ENCODE measurements around the gene ZNF565. TPM values are rescaled to one million over a fixed set of nuclear protein-coding genes. Genes with fewer than 3 reads are reported as not detected.

ZNF565 gene
- polyA plus RNA-seq, 1 of the 3 experiments (the other 2 are of a cell fraction), result 1.5 TPM

DNA sequence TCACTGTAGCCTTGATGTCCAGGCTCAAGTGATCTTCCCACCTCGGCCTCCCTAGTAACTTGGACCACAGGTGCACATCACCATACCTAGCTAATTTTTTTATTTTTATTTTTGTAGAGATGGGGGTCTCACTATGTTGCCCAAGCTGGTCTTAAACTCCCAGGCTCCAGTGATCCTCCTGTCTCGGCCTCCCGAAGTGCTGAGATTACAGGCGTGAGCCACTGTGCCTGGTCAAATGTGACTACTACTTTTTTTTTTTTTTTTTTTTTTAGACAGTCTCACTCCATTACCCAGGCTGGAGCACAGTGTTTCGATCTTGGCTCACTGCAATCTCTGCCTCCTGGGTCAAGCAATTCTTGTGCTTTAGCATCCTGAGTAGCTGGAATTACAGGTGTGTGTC lies 41.6 kb downstream of the ZNF565 start:
- no peaks in the 10 kb centered on the region for H3K9me3 ChIP-seq
- H3K27ac ChIP-seq (ENCODE audit: low read depth in 2 of 2, low read length in 1 of 2), result no peak overlapping the region
- H3F3A ChIP-seq (replicated peaks; ENCODE audit: insufficient read depth), result peaks cover 6% of the 10 kb centered on the region
- no peak overlapping the region for H3K4me3 ChIP-seq (ENCODE audit: low read depth in 2 of 2, low read length in 1 of 2)
- H4K20me1 ChIP-seq (ENCODE audit: insufficient read depth), result no peaks in the 10 kb centered on the region
- DNase-seq, result no peak
- 78% methylated on average over 5 of the region's 5 CpGs for WGBS (ENCODE audit: low lambda C conversion rate)
- H3K9me2 ChIP-seq, result no peaks in the 10 kb centered on the region
- ChIA-PET POLR2A (interaction anchor here (0.6 kb wide), 1 partner anchor 51 kb away, joined by 3 read pairs; no protein-coding TSS in a partner anchor), CTCF (interaction anchor here (1.2 to 2.7 kb wide), 3 partner anchors 45 to 114 kb away, joined by 3 to 14 read pairs (median 4); no protein-coding TSS in a partner anchor)
- H3K4me1 ChIP-seq (ENCODE audit: control insufficient read depth in 1 of 2, insufficient read depth in 2 of 2, low read depth in 1 of 2, low read length in 1 of 2), result peaks cover 4 to 5% of the 10 kb centered on the region in 2 experiments; a peak in 2 of 4 replicates
- H2AFZ ChIP-seq (ENCODE audit: low read depth), result no peak overlapping the region
- no peak overlapping the region for H3K4me2 ChIP-seq
- no peaks in the 10 kb centered on the region for H3K36me3 ChIP-seq (replicated peaks in 1 of 2; ENCODE audit: control insufficient read depth in 1 of 2, insufficient read depth in 2 of 2, low read length in 1 of 2)
- no peaks in the 10 kb centered on the region for H3K79me2 ChIP-seq (ENCODE audit: insufficient read depth)
- H3K9ac ChIP-seq, result no peak overlapping the region
- TF ChIP-seq, protein P1, sequence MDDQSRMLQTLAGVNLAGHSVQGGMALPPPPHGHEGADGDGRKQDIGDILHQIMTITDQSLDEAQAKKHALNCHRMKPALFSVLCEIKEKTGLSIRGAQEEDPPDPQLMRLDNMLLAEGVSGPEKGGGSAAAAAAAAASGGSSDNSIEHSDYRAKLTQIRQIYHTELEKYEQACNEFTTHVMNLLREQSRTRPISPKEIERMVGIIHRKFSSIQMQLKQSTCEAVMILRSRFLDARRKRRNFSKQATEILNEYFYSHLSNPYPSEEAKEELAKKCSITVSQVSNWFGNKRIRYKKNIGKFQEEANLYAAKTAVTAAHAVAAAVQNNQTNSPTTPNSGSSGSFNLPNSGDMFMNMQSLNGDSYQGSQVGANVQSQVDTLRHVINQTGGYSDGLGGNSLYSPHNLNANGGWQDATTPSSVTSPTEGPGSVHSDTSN (IDR thresholded peaks at IDR 0.05), result no peak
- TF ChIP-seq CHD2 (IDR thresholded peaks at IDR 0.05; ENCODE audit: low read length, partially characterized antibody) (no peak), NRF1 (IDR thresholded peaks at IDR 0.05; ENCODE audit: low read depth, low read length) (no peak), RFX5 (IDR thresholded peaks at IDR 0.05; ENCODE audit: low read length) (no peak), TAF1 (IDR thresholded peaks at IDR 0.05; ENCODE audit: borderline replicate concordance, low read depth, low read length) (no peak)
- TF ChIP-seq, protein P2, sequence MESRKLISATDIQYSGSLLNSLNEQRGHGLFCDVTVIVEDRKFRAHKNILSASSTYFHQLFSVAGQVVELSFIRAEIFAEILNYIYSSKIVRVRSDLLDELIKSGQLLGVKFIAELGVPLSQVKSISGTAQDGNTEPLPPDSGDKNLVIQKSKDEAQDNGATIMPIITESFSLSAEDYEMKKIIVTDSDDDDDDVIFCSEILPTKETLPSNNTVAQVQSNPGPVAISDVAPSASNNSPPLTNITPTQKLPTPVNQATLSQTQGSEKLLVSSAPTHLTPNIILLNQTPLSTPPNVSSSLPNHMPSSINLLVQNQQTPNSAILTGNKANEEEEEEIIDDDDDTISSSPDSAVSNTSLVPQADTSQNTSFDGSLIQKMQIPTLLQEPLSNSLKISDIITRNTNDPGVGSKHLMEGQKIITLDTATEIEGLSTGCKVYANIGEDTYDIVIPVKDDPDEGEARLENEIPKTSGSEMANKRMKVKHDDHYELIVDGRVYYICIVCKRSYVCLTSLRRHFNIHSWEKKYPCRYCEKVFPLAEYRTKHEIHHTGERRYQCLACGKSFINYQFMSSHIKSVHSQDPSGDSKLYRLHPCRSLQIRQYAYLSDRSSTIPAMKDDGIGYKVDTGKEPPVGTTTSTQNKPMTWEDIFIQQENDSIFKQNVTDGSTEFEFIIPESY (IDR thresholded peaks at IDR 0.05; ENCODE audit: borderline replicate concordance, low read depth), result no peak
- H3K27me3 ChIP-seq (ENCODE audit: insufficient read depth), result no peaks in the 10 kb centered on the region

DNA sequence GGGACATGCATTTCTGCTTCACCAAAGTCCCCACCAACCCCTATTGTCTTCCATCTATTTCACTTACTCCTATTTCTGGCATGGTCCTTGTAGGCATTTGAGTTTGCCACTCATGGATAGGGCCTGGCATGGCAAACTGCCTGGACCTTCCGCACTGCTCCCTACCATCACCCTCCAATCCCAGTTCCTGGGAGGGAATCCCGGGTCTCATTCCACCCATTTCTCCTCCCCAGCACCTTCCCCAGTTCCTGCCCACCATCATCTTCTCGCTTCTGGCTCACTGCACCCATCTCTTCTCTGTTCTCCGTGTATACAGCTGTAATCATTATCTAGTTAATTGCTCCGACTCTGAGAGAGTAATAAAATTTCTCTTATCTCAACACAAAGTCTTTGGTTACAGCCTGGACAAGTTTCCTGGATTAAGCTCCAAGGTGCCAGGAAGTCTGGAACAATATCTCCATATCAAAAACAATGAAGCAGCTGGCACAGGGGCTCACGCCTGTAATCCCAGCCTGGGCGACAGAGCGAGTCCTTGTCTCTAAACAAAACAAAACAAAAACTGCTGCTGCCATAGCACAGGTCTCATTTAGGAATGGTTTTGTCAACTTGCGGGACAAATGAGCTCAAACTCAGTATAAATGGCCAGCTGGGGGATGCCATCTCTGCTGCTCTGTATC lies 45.2 kb downstream of the ZNF565 start:
- Histone ChIP-seq H3K4me3 (ENCODE audit: low read depth in 2 of 2, low read length in 1 of 2) (no peak overlapping the region), H3K27me3 (ENCODE audit: insufficient read depth) (no peaks in the 10 kb centered on the region), H3K4me1 (ENCODE audit: control insufficient read depth in 1 of 2, insufficient read depth in 2 of 2, low read depth in 1 of 2, low read length in 1 of 2) (peaks cover 4 to 5% of the 10 kb centered on the region in 2 experiments; a peak in 2 of 4 replicates), H3K4me2 (no peak overlapping the region), H3K27ac (ENCODE audit: low read depth in 2 of 2, low read length in 1 of 2) (peak overlapping the region in 1 of 2 experiments; percentile 24; a peak in 1 of 4 replicates), H3F3A (replicated peaks; ENCODE audit: insufficient read depth) (peaks cover 6% of the 10 kb centered on the region), H3K79me2 (ENCODE audit: insufficient read depth) (no peaks in the 10 kb centered on the region), H4K20me1 (ENCODE audit: insufficient read depth) (no peaks in the 10 kb centered on the region), H2AFZ (ENCODE audit: low read depth) (no peak overlapping the region), H3K9ac (no peak overlapping the region), H3K9me3 (no peaks in the 10 kb centered on the region), H3K36me3 (replicated peaks in 1 of 2; ENCODE audit: control insufficient read depth in 1 of 2, insufficient read depth in 2 of 2, low read length in 1 of 2) (peaks cover 0 to 4% of the 10 kb centered on the region in 2 experiments), H3K9me2 (no peaks in the 10 kb centered on the region)
- ChIA-PET POLR2A (interaction anchor here (0.9 to 1.1 kb wide), 2 partner anchors 41 kb away, joined by 3 to 6 read pairs; no protein-coding TSS in a partner anchor), CTCF (interaction anchor here (0.6 to 6.2 kb wide), 8 partner anchors 20 to 996 kb away, joined by 3 to 63 read pairs (median 4); partner anchors contain the start of genes POLR2I and TBCB)
- DNase-seq, result no peak
- 74% methylated on average over 9 of the region's 9 CpGs for WGBS (ENCODE audit: low lambda C conversion rate)
- no peak for TF ChIP-seq FOSL2 (IDR thresholded peaks at IDR 0.05; ENCODE audit: borderline replicate concordance, low read depth)
- TF ChIP-seq, protein P1 (IDR thresholded peaks at IDR 0.05), result no peak
- TF ChIP-seq GATA2 (CRISPR knock-in tag; IDR thresholded peaks at IDR 0.05), result no peak
- TF ChIP-seq, protein P3, sequence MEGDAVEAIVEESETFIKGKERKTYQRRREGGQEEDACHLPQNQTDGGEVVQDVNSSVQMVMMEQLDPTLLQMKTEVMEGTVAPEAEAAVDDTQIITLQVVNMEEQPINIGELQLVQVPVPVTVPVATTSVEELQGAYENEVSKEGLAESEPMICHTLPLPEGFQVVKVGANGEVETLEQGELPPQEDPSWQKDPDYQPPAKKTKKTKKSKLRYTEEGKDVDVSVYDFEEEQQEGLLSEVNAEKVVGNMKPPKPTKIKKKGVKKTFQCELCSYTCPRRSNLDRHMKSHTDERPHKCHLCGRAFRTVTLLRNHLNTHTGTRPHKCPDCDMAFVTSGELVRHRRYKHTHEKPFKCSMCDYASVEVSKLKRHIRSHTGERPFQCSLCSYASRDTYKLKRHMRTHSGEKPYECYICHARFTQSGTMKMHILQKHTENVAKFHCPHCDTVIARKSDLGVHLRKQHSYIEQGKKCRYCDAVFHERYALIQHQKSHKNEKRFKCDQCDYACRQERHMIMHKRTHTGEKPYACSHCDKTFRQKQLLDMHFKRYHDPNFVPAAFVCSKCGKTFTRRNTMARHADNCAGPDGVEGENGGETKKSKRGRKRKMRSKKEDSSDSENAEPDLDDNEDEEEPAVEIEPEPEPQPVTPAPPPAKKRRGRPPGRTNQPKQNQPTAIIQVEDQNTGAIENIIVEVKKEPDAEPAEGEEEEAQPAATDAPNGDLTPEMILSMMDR (IDR thresholded peaks at IDR 0.05), result no peak
- TF ChIP-seq, protein P4, sequence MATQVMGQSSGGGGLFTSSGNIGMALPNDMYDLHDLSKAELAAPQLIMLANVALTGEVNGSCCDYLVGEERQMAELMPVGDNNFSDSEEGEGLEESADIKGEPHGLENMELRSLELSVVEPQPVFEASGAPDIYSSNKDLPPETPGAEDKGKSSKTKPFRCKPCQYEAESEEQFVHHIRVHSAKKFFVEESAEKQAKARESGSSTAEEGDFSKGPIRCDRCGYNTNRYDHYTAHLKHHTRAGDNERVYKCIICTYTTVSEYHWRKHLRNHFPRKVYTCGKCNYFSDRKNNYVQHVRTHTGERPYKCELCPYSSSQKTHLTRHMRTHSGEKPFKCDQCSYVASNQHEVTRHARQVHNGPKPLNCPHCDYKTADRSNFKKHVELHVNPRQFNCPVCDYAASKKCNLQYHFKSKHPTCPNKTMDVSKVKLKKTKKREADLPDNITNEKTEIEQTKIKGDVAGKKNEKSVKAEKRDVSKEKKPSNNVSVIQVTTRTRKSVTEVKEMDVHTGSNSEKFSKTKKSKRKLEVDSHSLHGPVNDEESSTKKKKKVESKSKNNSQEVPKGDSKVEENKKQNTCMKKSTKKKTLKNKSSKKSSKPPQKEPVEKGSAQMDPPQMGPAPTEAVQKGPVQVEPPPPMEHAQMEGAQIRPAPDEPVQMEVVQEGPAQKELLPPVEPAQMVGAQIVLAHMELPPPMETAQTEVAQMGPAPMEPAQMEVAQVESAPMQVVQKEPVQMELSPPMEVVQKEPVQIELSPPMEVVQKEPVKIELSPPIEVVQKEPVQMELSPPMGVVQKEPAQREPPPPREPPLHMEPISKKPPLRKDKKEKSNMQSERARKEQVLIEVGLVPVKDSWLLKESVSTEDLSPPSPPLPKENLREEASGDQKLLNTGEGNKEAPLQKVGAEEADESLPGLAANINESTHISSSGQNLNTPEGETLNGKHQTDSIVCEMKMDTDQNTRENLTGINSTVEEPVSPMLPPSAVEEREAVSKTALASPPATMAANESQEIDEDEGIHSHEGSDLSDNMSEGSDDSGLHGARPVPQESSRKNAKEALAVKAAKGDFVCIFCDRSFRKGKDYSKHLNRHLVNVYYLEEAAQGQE (IDR thresholded peaks at IDR 0.05; ENCODE audit: low read depth, low read length), result no peak
- no peak for TF ChIP-seq TCF12 (IDR thresholded peaks at IDR 0.05)
- TF ChIP-seq GABPA (IDR thresholded peaks at IDR 0.05; ENCODE audit: low read depth), result no peak
- TF ChIP-seq RXRA (IDR thresholded peaks at IDR 0.05; ENCODE audit: borderline replicate concordance, low read depth), result no peak
- TF ChIP-seq TAF1 (IDR thresholded peaks at IDR 0.05; ENCODE audit: borderline replicate concordance, low read depth, low read length), result no peak
- no peak for TF ChIP-seq MEF2A (IDR thresholded peaks at IDR 0.05; ENCODE audit: borderline replicate concordance, low read depth)
- TF ChIP-seq RFX5 (IDR thresholded peaks at IDR 0.05; ENCODE audit: low read length), result no peak
